IMR-90 (cell line): ENCODE measurements around the gene TAF7L. TPM values are rescaled to one million over a fixed set of nuclear protein-coding genes. Genes with fewer than 3 reads are reported as not detected.

Experiments used
- ATAC-seq: fragments of 200-7000 bp; cut with Tn5 transposase; 2 replicates; pipeline ENCODE4 v1.9.1; 2020; ENCODE audit warnings: low read depth, mild to moderate bottlenecking, moderate library complexity
- BruUV-seq: library from RNA; stranded (reverse); fragments of 400-500 nt; replicated peaks from 2 replicates; lab custom pipeline; 2021; lab: Mats Ljungman, UMichigan
- CTCF ChIA-PET: fragments of 300-600 bp; formaldehyde crosslinking; extraction: SDS; loops from one replicate; lab custom pipeline; 2021; ENCODE audit warnings: antibody characterized with exemption; lab: Yijun Ruan, JAX
- POLR2A ChIA-PET: fragments of 300-600 bp; sonication (Branson Sonifier 250); formaldehyde crosslinking; loops from one replicate; lab custom pipeline; 2022; ENCODE audit warnings: antibody characterized with exemption; ENCODE audit not compliant: unreplicated experiment; lab: Charles Lee
- DNase-seq: peaks from one replicate; pipeline ENCODE4 v3.0.0; 2013
- H2AFZ ChIP-seq: replicated peaks from 2 replicates; pipeline ENCODE3; 2013; ENCODE audit warnings: low read length, mild to moderate bottlenecking; ENCODE audit not compliant: poor library complexity
- H2AK5ac ChIP-seq: 2 replicates; pipeline ENCODE4 v1.6.1; 2013; ENCODE audit warnings: low read depth, low read length, inconsistent platforms
- H2AK9ac ChIP-seq: replicated peaks from 2 replicates; pipeline ENCODE3; 2013; ENCODE audit warnings: mild to moderate bottlenecking, low read depth, low read length, moderate library complexity; ENCODE audit not compliant: poor library complexity
- H2BK120ac ChIP-seq: 2 replicates; pipeline ENCODE4 v1.6.1; 2013; ENCODE audit warnings: low read depth, low read length, inconsistent platforms
- H2BK15ac ChIP-seq: 3 replicates; pipeline ENCODE4 v1.6.1; 2013; ENCODE audit warnings: low read depth, low read length, inconsistent platforms
- H2BK20ac ChIP-seq: 2 replicates; pipeline ENCODE4 v1.6.1; 2013; ENCODE audit warnings: low read depth, mild to moderate bottlenecking, inconsistent platforms, low read length, moderate library complexity
- H2BK5ac ChIP-seq: 2 replicates; pipeline ENCODE4 v1.6.1; 2013; ENCODE audit warnings: mild to moderate bottlenecking, low read depth, low read length, inconsistent platforms; ENCODE audit not compliant: poor library complexity, severe bottlenecking
- H3K14ac ChIP-seq: replicated peaks from 2 replicates; pipeline ENCODE4 v1.6.1; 2013; ENCODE audit warnings: low read depth, low read length, inconsistent platforms
- H3K18ac ChIP-seq: 2 replicates; pipeline ENCODE4 v1.6.1; 2013; ENCODE audit warnings: low read depth, low read length, control low read depth
- H3K23ac ChIP-seq: 2 replicates; pipeline ENCODE4 v1.6.1; 2013; ENCODE audit warnings: low read depth, low read length, inconsistent platforms
- H3K27ac ChIP-seq: 2 replicates; pipeline ENCODE4 v1.5.1; 2013; ENCODE audit warnings: mild to moderate bottlenecking, control low read depth, low read length; ENCODE audit not compliant: insufficient read depth
- H3K27me3 ChIP-seq: 2 replicates; pipeline ENCODE4 v1.6.1; 2013; ENCODE audit warnings: low read length; ENCODE audit not compliant: control insufficient read depth, insufficient read depth
- H3K36me3 ChIP-seq: 2 replicates; pipeline ENCODE4 v1.6.1; 2013; ENCODE audit warnings: low read length, mixed read lengths; ENCODE audit not compliant: control insufficient read depth, insufficient read depth
- H3K4ac ChIP-seq: 2 replicates; pipeline ENCODE4 v1.6.1; 2013; ENCODE audit warnings: low read depth, low read length, inconsistent platforms
- H3K4me1 ChIP-seq: 2 replicates; pipeline ENCODE4 v1.6.1; 2013; ENCODE audit warnings: low read length, mixed read lengths; ENCODE audit not compliant: control insufficient read depth, insufficient read depth
- H3K4me2 ChIP-seq: 2 replicates; pipeline ENCODE4 v1.6.1; 2013; ENCODE audit warnings: low read depth, mild to moderate bottlenecking, control low read depth, low read length, moderate library complexity
- H3K4me3 ChIP-seq: 2 replicates; pipeline ENCODE4 v1.5.1; 2013; ENCODE audit warnings: low read depth, mild to moderate bottlenecking, control low read depth, low read length, moderate library complexity; ENCODE audit not compliant: insufficient read depth
- H3K56ac ChIP-seq: 2 replicates; pipeline ENCODE4 v1.6.1; 2013; ENCODE audit warnings: low read length, inconsistent platforms; ENCODE audit not compliant: insufficient read depth; ENCODE audit errors: extremely low read depth
- H3K79me1 ChIP-seq, 2 experiments: 2 replicates each; pipeline ENCODE4 v1.6.1; 2013; ENCODE audit warnings: low read length in 2 of 2, inconsistent platforms in 1 of 2, low read depth in 1 of 2
- H3K9ac ChIP-seq: 2 replicates; pipeline ENCODE4 v1.6.1; 2013; ENCODE audit warnings: low read depth, low read length, control low read depth
- H3K9me1 ChIP-seq: 2 replicates; pipeline ENCODE4 v1.6.1; 2013; ENCODE audit warnings: low read length, inconsistent platforms; ENCODE audit not compliant: insufficient read depth
- H3K9me3 ChIP-seq: 2 replicates; pipeline ENCODE4 v1.6.1; 2013; ENCODE audit warnings: low read length; ENCODE audit not compliant: control insufficient read depth, insufficient read depth
- H4K20me1 ChIP-seq: 2 replicates; pipeline ENCODE4 v1.6.1; 2013; ENCODE audit warnings: low read length, inconsistent platforms; ENCODE audit not compliant: insufficient read depth
- H4K5ac ChIP-seq: 2 replicates; pipeline ENCODE4 v1.6.1; 2013; ENCODE audit warnings: mild to moderate bottlenecking, low read depth, low read length, control low read depth
- H4K8ac ChIP-seq, 2 experiments: 2 replicates each; pipeline ENCODE4 v1.6.1; 2013; ENCODE audit warnings: low read depth in 2 of 2, low read length in 2 of 2, control low read depth in 1 of 2, inconsistent platforms in 1 of 2
- H4K91ac ChIP-seq: 2 replicates; pipeline ENCODE4 v1.6.1; 2013; ENCODE audit warnings: low read depth, low read length, inconsistent platforms; ENCODE audit not compliant: insufficient read depth
- BHLHE40 ChIP-seq: fragments of 150-350 bp; IDR thresholded peaks from 2 replicates; pipeline ENCODE4 v1.6.1; 2016; ENCODE audit warnings: mild to moderate bottlenecking, low read depth, low read length
- CEBPB ChIP-seq: IDR thresholded peaks from 2 replicates; pipeline ENCODE4 v1.6.1; 2012; ENCODE audit warnings: low read depth, low read length, improper control_type of control experiment
- FOS ChIP-seq: fragments of 150-350 bp; IDR thresholded peaks from 2 replicates; pipeline ENCODE4 v1.6.1; 2016; ENCODE audit warnings: low read depth, low read length
- MAFK ChIP-seq: IDR thresholded peaks from 2 replicates; pipeline ENCODE4 v1.6.1; 2012; ENCODE audit warnings: low read depth, low read length, improper control_type of control experiment
- RAD21 ChIP-seq: IDR thresholded peaks from 2 replicates; pipeline ENCODE4 v1.6.1; 2012; ENCODE audit warnings: low read length, improper control_type of control experiment
- RCOR1 ChIP-seq: IDR thresholded peaks from 2 replicates; pipeline ENCODE4 v1.6.1; 2012; ENCODE audit warnings: mild to moderate bottlenecking, low read length, improper control_type of control experiment; ENCODE audit not compliant: insufficient replicate concordance
- WGBS, 2 experiments: methylation state at CpG; one replicate each; pipeline versions ENCODE4 v1.1.5 to v1.1.7; 2013; ENCODE audit warnings: missing lambda C conversion rate in 2 of 2; ENCODE audit not compliant: insufficient read length in 1 of 2; ENCODE audit errors: extremely low coverage in 2 of 2; 5-methylcytosine and 5-hydroxymethylcytosine counted together
- dilution Hi-C: fragments of 300-500 bp; cut with HindIII; formaldehyde crosslinking; loops from one replicate; pipeline ENCODE4 v1.14.3; 2018; ENCODE audit warnings: low sequenced_read_pairs; ENCODE audit not compliant: unreplicated experiment
- in situ Hi-C: fragments of 300-500 bp; cut with MboI; formaldehyde crosslinking; loops from 3 replicates; pipeline ENCODE4 v1.14.3; 2019; ENCODE audit warnings: low sequenced_read_pairs, inconsistent platforms, mixed read lengths
- intact Hi-C: fragments of 100-400 bp; cut with micrococcal nuclease; formaldehyde crosslinking; loops from 2 replicates; pipeline ENCODE4 v1.10.0; 2022
- polyA plus RNA-seq, 3 experiments: library from polyadenylated mRNA; depleted of rRNA; stranded (reverse); fragments of >200 nt; gene quantifications; 2 replicates each; pipeline ENCODE4 v1.2.3, GENCODE V29; 2012; ENCODE audit warnings: low replicate concordance in 1 of 3
- total RNA-seq: library from RNA; depleted of rRNA; stranded (reverse); fragments of >200 nt; gene quantifications from 2 replicates; pipeline ENCODE4 v1.2.3, GENCODE V29; 2012
- TF ChIP-seq, protein P1 (sequence below): conservative IDR thresholded peaks from 2 replicates; pipeline ENCODE4 v1.5.1; 2012; ENCODE audit warnings: mild to moderate bottlenecking, low read depth, low read length, improper control_type of control experiment
- TF ChIP-seq, protein P2 (sequence below): fragments of 150-350 bp; IDR thresholded peaks from 2 replicates; pipeline ENCODE4 v1.6.1; 2017; ENCODE audit warnings: mild to moderate bottlenecking, antibody characterized with exemption, low read length, low read depth

TAF7L gene
- total and polyA plus RNA-seq, 2 of the 4 experiments (the other 2 are of a cell fraction), result 0.18 to 0.22 TPM

DNA sequence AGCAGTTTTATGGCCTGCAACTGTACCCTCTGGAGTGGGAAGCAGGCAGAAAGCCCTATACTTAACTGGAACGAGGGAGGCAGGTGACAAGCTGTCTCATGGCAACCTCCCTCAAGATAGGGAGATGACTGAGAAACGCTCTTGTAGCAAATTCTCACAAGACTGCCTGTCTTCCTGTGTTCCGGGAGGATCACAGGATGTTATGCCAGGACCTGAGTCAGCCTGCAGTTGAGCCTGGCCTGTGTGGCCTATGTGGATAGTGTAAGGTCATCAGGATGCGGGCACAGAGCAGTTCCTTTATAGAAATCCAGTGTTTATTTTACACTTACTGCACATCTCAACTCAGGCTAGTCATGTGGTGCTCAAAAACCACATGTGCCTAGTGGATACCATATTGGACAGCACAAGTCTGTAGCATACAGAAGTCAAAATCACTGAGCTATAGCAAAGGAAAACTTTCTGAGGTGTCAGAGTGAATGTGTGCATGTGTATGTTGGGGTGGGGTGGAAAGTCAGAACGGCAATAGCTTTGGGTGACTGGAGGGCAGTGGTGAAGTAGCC, 25.2 kb downstream of the TAF7L start:
- no peak overlapping the region for H3K56ac ChIP-seq
- H3K4me1 ChIP-seq, result peaks cover 5% of the 10 kb centered on the region; the same call in 1 of the 2 replicates
- 33% methylated on average over 1 of the region's 5 CpGs; no CpG with 5 or more reads in 1 of the 2 experiments for WGBS, 2 experiments
- no TSS peak for BruUV-seq
- H3K18ac ChIP-seq, result peak overlapping the region; percentile 4; the same call in 1 of the 2 replicates
- H2AK9ac ChIP-seq, result no peak overlapping the region
- no peak overlapping the region for H4K91ac ChIP-seq
- no peaks in the 10 kb centered on the region for H4K20me1 ChIP-seq
- H4K5ac ChIP-seq, result 0 out of 2 replicates have a peak overlapping the region, but pooled peaks have one; percentile 1
- H4K8ac ChIP-seq, result peak overlapping the region in 1 of 2 experiments; percentile 77; a peak in 1 of 4 replicates
- DNase-seq (peak; percentile 87), ATAC-seq (peak; percentile 93)
- H3K27me3 ChIP-seq, result peaks cover 7% of the 10 kb centered on the region
- no peaks in the 10 kb centered on the region for H3K36me3 ChIP-seq
- H3K79me1 ChIP-seq, result no peaks in the 10 kb centered on the region
- in situ Hi-C loops, result no loop called here
- H3K27ac ChIP-seq, result no peak overlapping the region; the same call in 1 of the 2 replicates
- no peak for TF ChIP-seq MAFK
- TF ChIP-seq, protein P1, sequence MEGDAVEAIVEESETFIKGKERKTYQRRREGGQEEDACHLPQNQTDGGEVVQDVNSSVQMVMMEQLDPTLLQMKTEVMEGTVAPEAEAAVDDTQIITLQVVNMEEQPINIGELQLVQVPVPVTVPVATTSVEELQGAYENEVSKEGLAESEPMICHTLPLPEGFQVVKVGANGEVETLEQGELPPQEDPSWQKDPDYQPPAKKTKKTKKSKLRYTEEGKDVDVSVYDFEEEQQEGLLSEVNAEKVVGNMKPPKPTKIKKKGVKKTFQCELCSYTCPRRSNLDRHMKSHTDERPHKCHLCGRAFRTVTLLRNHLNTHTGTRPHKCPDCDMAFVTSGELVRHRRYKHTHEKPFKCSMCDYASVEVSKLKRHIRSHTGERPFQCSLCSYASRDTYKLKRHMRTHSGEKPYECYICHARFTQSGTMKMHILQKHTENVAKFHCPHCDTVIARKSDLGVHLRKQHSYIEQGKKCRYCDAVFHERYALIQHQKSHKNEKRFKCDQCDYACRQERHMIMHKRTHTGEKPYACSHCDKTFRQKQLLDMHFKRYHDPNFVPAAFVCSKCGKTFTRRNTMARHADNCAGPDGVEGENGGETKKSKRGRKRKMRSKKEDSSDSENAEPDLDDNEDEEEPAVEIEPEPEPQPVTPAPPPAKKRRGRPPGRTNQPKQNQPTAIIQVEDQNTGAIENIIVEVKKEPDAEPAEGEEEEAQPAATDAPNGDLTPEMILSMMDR, result no peak
- TF ChIP-seq CEBPB, result no peak
- no peak for TF ChIP-seq RAD21
- no peak for TF ChIP-seq RCOR1
- TF ChIP-seq, protein P2, sequence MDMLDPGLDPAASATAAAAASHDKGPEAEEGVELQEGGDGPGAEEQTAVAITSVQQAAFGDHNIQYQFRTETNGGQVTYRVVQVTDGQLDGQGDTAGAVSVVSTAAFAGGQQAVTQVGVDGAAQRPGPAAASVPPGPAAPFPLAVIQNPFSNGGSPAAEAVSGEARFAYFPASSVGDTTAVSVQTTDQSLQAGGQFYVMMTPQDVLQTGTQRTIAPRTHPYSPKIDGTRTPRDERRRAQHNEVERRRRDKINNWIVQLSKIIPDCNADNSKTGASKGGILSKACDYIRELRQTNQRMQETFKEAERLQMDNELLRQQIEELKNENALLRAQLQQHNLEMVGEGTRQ, result peak; percentile 74
- TF ChIP-seq BHLHE40, result no peak
- TF ChIP-seq FOS, result peak; percentile 6; the same call in 1 of the 2 replicates
- H2AK5ac ChIP-seq, result peak overlapping the region; percentile 49; the same call in 1 of the 2 replicates
- H3K9me1 ChIP-seq, result peaks cover 4% of the 10 kb centered on the region; the same call in 1 of the 2 replicates
- POLR2A ChIA-PET, result no interaction called here
- no peak overlapping the region for H2AFZ ChIP-seq
- no peaks in the 10 kb centered on the region for H3K9me3 ChIP-seq
- no peak overlapping the region for H3K4me3 ChIP-seq
- no peak overlapping the region for H3K9ac ChIP-seq
- H2BK15ac ChIP-seq, result no peak overlapping the region
- H3K14ac ChIP-seq, result peak overlapping the region; percentile 54; the same call in 1 of the 2 replicates
- no peak overlapping the region for H3K23ac ChIP-seq
- intact Hi-C loops, result no loop called here
- H2BK20ac ChIP-seq, result peak overlapping the region; percentile 61; the same call in 1 of the 2 replicates
- dilution Hi-C loops, result no loop called here
- peak overlapping the region; percentile 72; the same call in 1 of the 2 replicates for H3K4ac ChIP-seq
- peak overlapping the region; percentile 68 for H2BK120ac ChIP-seq
- no peak overlapping the region for H3K4me2 ChIP-seq
- H2BK5ac ChIP-seq, result peak overlapping the region; percentile 71
- CTCF ChIA-PET, result interaction anchor here (1.4 kb wide), 1 partner anchor 17 kb away, joined by 4 read pairs; no protein-coding TSS in a partner anchor
